ENCODE measurements around the gene ABCA1. TPM values are rescaled to one million over a fixed set of nuclear protein-coding genes. Genes with fewer than 3 reads are reported as not detected.

The ABCA1 gene
- total and polyA plus RNA-seq, 10 of the 15 experiments (the other 5 are each of a cell fraction or from before 2014, with no cell fraction given), result 0.01 to 0.56 (median 0.16) TPM

DNA sequence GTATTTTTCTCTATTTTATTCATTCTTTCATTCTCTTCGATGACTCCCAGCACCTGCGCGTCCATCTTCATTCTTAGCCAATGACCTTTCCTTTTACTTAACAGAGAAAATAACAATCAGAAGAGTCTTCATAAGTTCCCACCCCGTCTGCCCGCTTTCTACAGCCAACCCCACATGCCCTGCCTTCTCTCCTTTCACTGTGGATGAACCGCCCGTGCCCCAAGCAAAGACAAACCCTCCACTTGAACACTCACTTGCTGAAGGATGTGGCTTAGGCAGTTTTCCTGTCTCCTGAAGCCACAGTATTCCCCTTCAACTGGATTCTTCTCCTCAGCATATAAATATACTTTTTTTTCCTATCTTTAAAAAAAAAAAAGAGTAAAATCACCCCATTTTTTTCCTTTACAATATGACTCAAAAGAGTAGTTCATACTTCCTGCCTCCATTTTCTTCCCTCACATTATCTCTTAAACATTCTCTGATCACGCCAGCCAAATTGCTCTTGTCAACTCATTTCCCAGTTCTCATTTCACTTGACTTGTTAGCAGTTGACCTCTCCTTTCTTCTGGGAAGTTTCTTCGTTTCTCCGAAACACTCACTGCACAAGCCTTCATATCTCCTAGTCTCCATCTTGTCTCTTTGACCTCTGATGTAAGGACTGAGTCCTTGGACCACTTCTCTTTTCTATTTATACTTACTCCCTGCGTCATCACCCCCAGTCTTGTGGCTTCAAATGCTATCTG is 153.0 kb downstream of the ABCA1 start (continued):
- TF ChIP-seq SRF (IDR thresholded peaks at IDR 0.05; ENCODE audit: low read depth in 2 of 2, low read length in 2 of 2) (0 out of 4 replicates have a peak, but pooled peaks of 1 of the 2 experiments have one; percentile 18), MXI1 (IDR thresholded peaks at IDR 0.05; ENCODE audit: low read depth, low read length) (no peak; the same call in 1 of the 2 replicates), ZNF622 (IDR thresholded peaks at IDR 0.05) (no peak), ZZZ3 (IDR thresholded peaks at IDR 0.05; ENCODE audit: control insufficient read depth, insufficient read length, low read depth) (no peak), DPF2 (IDR thresholded peaks at IDR 0.05) (no peak), JUNB (IDR thresholded peaks at IDR 0.05) (peak; percentile 94), RAD21 (IDR thresholded peaks at IDR 0.05; ENCODE audit: insufficient read depth, low read depth, low read length) (no peak), MTA3 (IDR thresholded peaks at IDR 0.05; ENCODE audit: borderline replicate concordance, low read length) (peak; percentile 74; the same call in 1 of the 2 replicates), CHD4 (IDR thresholded peaks at IDR 0.05) (no peak), PML (IDR thresholded peaks at IDR 0.05; ENCODE audit: low read length) (peak; percentile 92), RUNX3 (IDR thresholded peaks at IDR 0.05; ENCODE audit: low read length) (peak; percentile 85), CHD2 (IDR thresholded peaks at IDR 0.05; ENCODE audit: borderline replicate concordance, low read depth, low read length) (peak; percentile 62; the same call in 1 of the 2 replicates), ZNF274 (IDR thresholded peaks at IDR 0.05; ENCODE audit: insufficient read depth, insufficient read length) (no peak), NRF1 (conservative IDR thresholded peaks at IDR 0.05; ENCODE audit: low read depth, low read length) (no peak)
- TF ChIP-seq, protein P1, sequence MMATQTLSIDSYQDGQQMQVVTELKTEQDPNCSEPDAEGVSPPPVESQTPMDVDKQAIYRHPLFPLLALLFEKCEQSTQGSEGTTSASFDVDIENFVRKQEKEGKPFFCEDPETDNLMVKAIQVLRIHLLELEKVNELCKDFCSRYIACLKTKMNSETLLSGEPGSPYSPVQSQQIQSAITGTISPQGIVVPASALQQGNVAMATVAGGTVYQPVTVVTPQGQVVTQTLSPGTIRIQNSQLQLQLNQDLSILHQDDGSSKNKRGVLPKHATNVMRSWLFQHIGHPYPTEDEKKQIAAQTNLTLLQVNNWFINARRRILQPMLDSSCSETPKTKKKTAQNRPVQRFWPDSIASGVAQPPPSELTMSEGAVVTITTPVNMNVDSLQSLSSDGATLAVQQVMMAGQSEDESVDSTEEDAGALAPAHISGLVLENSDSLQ (IDR thresholded peaks at IDR 0.05), result peak; percentile 39; the same call in 1 of the 2 replicates
- TF ChIP-seq, protein P2, sequence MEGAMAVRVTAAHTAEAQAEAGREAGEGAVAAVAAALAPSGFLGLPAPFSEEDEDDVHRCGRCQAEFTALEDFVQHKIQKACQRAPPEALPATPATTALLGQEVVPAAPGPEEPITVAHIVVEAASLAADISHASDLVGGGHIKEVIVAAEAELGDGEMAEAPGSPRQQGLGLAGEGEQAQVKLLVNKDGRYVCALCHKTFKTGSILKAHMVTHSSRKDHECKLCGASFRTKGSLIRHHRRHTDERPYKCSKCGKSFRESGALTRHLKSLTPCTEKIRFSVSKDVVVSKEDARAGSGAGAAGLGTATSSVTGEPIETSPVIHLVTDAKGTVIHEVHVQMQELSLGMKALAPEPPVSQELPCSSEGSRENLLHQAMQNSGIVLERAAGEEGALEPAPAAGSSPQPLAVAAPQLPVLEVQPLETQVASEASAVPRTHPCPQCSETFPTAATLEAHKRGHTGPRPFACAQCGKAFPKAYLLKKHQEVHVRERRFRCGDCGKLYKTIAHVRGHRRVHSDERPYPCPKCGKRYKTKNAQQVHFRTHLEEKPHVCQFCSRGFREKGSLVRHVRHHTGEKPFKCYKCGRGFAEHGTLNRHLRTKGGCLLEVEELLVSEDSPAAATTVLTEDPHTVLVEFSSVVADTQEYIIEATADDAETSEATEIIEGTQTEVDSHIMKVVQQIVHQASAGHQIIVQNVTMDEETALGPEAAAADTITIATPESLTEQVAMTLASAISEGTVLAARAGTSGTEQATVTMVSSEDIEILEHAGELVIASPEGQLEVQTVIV (IDR thresholded peaks at IDR 0.05; ENCODE audit: borderline replicate concordance, partially characterized antibody), result no peak
- TF ChIP-seq, protein P3, sequence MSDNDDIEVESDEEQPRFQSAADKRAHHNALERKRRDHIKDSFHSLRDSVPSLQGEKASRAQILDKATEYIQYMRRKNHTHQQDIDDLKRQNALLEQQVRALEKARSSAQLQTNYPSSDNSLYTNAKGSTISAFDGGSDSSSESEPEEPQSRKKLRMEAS (IDR thresholded peaks at IDR 0.05; ENCODE audit: low read depth, low read length), result no peak
- TF ChIP-seq, protein P4, sequence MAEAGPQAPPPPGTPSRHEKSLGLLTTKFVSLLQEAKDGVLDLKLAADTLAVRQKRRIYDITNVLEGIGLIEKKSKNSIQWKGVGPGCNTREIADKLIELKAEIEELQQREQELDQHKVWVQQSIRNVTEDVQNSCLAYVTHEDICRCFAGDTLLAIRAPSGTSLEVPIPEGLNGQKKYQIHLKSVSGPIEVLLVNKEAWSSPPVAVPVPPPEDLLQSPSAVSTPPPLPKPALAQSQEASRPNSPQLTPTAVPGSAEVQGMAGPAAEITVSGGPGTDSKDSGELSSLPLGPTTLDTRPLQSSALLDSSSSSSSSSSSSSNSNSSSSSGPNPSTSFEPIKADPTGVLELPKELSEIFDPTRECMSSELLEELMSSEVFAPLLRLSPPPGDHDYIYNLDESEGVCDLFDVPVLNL (IDR thresholded peaks at IDR 0.05; ENCODE audit: low read depth, low read length), result no peak
- TF ChIP-seq, protein P5, sequence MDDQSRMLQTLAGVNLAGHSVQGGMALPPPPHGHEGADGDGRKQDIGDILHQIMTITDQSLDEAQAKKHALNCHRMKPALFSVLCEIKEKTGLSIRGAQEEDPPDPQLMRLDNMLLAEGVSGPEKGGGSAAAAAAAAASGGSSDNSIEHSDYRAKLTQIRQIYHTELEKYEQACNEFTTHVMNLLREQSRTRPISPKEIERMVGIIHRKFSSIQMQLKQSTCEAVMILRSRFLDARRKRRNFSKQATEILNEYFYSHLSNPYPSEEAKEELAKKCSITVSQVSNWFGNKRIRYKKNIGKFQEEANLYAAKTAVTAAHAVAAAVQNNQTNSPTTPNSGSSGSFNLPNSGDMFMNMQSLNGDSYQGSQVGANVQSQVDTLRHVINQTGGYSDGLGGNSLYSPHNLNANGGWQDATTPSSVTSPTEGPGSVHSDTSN (IDR thresholded peaks at IDR 0.05; ENCODE audit: insufficient replicate concordance, low read depth, low read length), result no peak
- TF ChIP-seq, protein P6, sequence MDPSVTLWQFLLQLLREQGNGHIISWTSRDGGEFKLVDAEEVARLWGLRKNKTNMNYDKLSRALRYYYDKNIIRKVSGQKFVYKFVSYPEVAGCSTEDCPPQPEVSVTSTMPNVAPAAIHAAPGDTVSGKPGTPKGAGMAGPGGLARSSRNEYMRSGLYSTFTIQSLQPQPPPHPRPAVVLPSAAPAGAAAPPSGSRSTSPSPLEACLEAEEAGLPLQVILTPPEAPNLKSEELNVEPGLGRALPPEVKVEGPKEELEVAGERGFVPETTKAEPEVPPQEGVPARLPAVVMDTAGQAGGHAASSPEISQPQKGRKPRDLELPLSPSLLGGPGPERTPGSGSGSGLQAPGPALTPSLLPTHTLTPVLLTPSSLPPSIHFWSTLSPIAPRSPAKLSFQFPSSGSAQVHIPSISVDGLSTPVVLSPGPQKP (IDR thresholded peaks at IDR 0.05; ENCODE audit: low read depth, low read length), result no peak
- TF ChIP-seq, protein P7, sequence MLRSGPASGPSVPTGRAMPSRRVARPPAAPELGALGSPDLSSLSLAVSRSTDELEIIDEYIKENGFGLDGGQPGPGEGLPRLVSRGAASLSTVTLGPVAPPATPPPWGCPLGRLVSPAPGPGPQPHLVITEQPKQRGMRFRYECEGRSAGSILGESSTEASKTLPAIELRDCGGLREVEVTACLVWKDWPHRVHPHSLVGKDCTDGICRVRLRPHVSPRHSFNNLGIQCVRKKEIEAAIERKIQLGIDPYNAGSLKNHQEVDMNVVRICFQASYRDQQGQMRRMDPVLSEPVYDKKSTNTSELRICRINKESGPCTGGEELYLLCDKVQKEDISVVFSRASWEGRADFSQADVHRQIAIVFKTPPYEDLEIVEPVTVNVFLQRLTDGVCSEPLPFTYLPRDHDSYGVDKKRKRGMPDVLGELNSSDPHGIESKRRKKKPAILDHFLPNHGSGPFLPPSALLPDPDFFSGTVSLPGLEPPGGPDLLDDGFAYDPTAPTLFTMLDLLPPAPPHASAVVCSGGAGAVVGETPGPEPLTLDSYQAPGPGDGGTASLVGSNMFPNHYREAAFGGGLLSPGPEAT (IDR thresholded peaks at IDR 0.05; ENCODE audit: low read depth), result peak; percentile 86
